Neural cell (in vitro differentiated cells): Measurements from ENCODE around the gene GOLGA2. TPM values are rescaled to one million over a fixed set of nuclear protein-coding genes. Genes with fewer than 3 reads are reported as not detected.

Source experiments
- H2AFZ ChIP-seq: fragments of 200-600, 300-800 bp; sonication (generic), shearing (Covaris generic); 2 replicates; pipeline ENCODE4 v1.6.0; 2014; ENCODE audit warnings: low read depth, mild to moderate bottlenecking, antibody characterized with exemption, low read length, moderate library complexity
- H3F3A ChIP-seq: fragments of 200-600 bp; shearing (Covaris generic); 2 replicates; pipeline ENCODE4 v1.6.1; 2016; ENCODE audit warnings: mild to moderate bottlenecking, moderate library complexity, mixed read lengths, antibody characterized with exemption, low read length; ENCODE audit not compliant: insufficient read depth, poor library complexity, severe bottlenecking
- H3K27ac ChIP-seq: fragments of 200-600, 300-800 bp; sonication (generic), shearing (Covaris generic); 2 replicates; pipeline ENCODE4 v1.5.1; 2014; ENCODE audit warnings: mild to moderate bottlenecking, low read length, moderate library complexity
- H3K27me3 ChIP-seq: fragments of 300-800, 200-600 bp; sonication (generic), shearing (Covaris generic); 2 replicates; pipeline ENCODE4 v1.6.0; 2014; ENCODE audit warnings: mild to moderate bottlenecking, low read depth, low read length, moderate library complexity; ENCODE audit not compliant: insufficient read depth
- H3K36me3 ChIP-seq: fragments of 300-800, 200-600 bp; sonication (generic), shearing (Covaris generic); 2 replicates; pipeline ENCODE4 v1.5.1; 2014; ENCODE audit warnings: mild to moderate bottlenecking, antibody characterized with exemption, low read length, moderate library complexity; ENCODE audit not compliant: insufficient read depth
- H3K4me2 ChIP-seq: fragments of 300-800, 200-600 bp; sonication (generic), shearing (Covaris generic); 2 replicates; pipeline ENCODE4 v1.6.0; 2014; ENCODE audit warnings: mild to moderate bottlenecking, low read length
- H3K4me3 ChIP-seq: fragments of 300-800, 200-600 bp; sonication (generic), shearing (Covaris generic); 2 replicates; pipeline ENCODE4 v1.5.1; 2014; ENCODE audit warnings: mild to moderate bottlenecking, low read length, moderate library complexity
- H3K79me2 ChIP-seq: fragments of 200-600 bp; shearing (Covaris generic); replicated peaks from 2 replicates; pipeline ENCODE4 v1.6.0; 2014; ENCODE audit warnings: mild to moderate bottlenecking, low read length, moderate library complexity; ENCODE audit not compliant: insufficient read depth
- H3K9ac ChIP-seq: fragments of 300-800, 200-600 bp; sonication (generic), shearing (Covaris generic); 2 replicates; pipeline ENCODE4 v1.6.1; 2016; ENCODE audit warnings: mild to moderate bottlenecking, low read length, mixed read lengths
- H3K9me2 ChIP-seq: fragments of 200-600 bp; shearing (Covaris generic); 2 replicates; pipeline ENCODE4 v1.6.1; 2016; ENCODE audit warnings: mild to moderate bottlenecking, low read length, mixed read lengths; ENCODE audit not compliant: insufficient read depth
- H3K9me3 ChIP-seq: fragments of 200-600, 300-800 bp; sonication (generic), shearing (Covaris generic); 2 replicates; pipeline ENCODE4 v1.6.1; 2016; ENCODE audit warnings: mild to moderate bottlenecking, mixed run types, low read length, moderate library complexity, mixed read lengths
- H4K20me1 ChIP-seq: fragments of 200-600 bp; shearing (Covaris generic); 2 replicates; pipeline ENCODE4 v1.6.1; 2016; ENCODE audit warnings: mild to moderate bottlenecking, mixed run types; ENCODE audit not compliant: insufficient read depth
- EP300 ChIP-seq: fragments of 450-650 bp; conservative IDR thresholded peaks from 2 replicates; pipeline ENCODE4 v1.6.1; 2014; ENCODE audit warnings: antibody characterized with exemption, mild to moderate bottlenecking, moderate library complexity; ENCODE audit not compliant: poor library complexity, severe bottlenecking
- EZH2 ChIP-seq: fragments of 200-600, 300-800 bp; shearing (Covaris generic), sonication (generic); IDR thresholded peaks from 2 replicates; pipeline ENCODE4 v1.6.1; 2014; ENCODE audit warnings: antibody characterized with exemption, low read length, borderline replicate concordance, mild to moderate bottlenecking; ENCODE audit not compliant: insufficient read depth, poor library complexity, severe bottlenecking
- MXI1 ChIP-seq: fragments of 450-650 bp; conservative IDR thresholded peaks from 2 replicates; pipeline ENCODE4 v1.6.1; 2014; ENCODE audit warnings: antibody characterized with exemption, mild to moderate bottlenecking; ENCODE audit not compliant: poor library complexity, severe bottlenecking
- POLR2AphosphoS5 ChIP-seq: IDR thresholded peaks from 2 replicates; pipeline ENCODE4 v1.6.1; 2012
- RAD21 ChIP-seq: fragments of 450-650 bp; conservative IDR thresholded peaks from 2 replicates; pipeline ENCODE4 v1.6.1; 2014; ENCODE audit warnings: antibody characterized with exemption, mild to moderate bottlenecking, moderate library complexity
- SMC3 ChIP-seq: fragments of 450-650 bp; conservative IDR thresholded peaks from 2 replicates; pipeline ENCODE4 v1.6.1; 2014; ENCODE audit warnings: antibody characterized with exemption, mild to moderate bottlenecking, moderate library complexity; ENCODE audit not compliant: poor library complexity
- TAF1 ChIP-seq: IDR thresholded peaks from 2 replicates; pipeline ENCODE4 v1.6.1; 2012; ENCODE audit warnings: low read depth
- polyA plus RNA-seq: library from polyadenylated mRNA; depleted of rRNA; stranded (reverse); fragments of >200 nt; gene quantifications from 2 replicates; pipeline ENCODE4 v1.2.3, GENCODE V29; 2014
- TF ChIP-seq, protein P1 (sequence below): IDR thresholded peaks from 2 replicates; pipeline ENCODE4 v1.6.1; 2012; ENCODE audit warnings: borderline replicate concordance
- TF ChIP-seq, protein P2 (sequence below): fragments of 450-650 bp; IDR thresholded peaks from 2 replicates; pipeline ENCODE4 v1.5.1; 2014; ENCODE audit warnings: antibody characterized with exemption, mild to moderate bottlenecking, moderate library complexity; ENCODE audit not compliant: poor library complexity, severe bottlenecking

The GOLGA2 gene
- polyA plus RNA-seq, 1 donor from 2014 or later: 46.3 TPM

DNA sequence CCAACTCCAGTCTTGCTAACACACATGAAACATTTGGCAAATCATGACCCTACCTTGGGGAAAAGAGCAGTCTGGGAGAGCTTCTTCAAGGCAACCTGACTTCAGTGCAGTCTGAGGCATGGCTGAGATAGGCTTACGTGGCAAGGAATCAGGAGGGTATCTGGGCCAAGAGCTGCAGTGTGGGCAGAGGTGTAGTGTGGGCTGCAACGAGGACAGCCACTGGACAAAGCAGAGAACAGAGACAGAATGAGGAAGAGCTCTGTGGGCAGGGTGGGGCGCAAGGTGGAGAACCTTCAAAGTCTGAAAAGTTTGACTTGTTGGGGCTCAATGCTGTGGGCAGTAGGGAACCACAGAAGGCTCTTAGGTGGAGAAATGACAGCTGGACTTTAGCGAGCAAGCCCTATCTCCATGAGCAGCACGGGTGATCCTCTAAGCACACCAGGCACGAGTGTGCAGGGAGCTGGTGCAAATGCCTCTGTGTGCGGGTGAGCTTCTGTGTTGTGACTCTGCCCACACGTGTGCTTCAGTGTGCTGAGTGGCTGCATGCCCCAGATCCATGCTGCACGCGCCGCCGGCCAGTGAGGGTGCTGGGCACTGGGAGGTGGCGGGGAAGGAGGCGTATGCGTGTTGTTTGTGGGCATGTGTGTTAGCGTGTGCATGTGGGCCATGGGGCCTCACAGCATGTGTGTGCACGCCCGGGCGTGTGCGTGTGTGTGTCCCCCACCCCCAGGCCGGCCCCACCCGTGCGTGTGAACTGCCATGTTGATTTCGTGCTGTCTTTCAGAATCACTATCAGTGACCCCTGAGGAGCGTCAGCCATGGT lies 23.3 kb downstream of the GOLGA2 start:
- Histone ChIP-seq H3K27ac (no peak overlapping the region), H2AFZ (no peak overlapping the region), H4K20me1 (no peaks in the 10 kb centered on the region)

DNA sequence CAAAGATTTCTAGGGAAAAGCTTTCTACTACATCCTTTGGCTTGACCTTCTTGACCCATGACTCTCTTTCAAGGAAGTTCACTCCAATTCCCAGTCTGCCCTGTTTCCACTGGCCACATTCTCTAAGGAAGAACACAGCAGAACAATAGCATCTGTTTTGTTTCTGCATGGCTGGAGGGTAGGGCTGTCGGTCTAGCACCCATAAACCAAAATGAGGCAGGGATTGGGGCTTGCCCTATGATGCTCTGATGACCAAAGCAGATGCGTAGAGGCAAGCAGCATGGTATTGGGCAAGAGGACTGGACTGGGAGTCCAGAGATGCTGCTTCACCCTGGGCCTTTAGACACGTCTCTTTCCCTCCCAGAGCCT lies 24.1 kb downstream of the GOLGA2 start:
- no peaks in the 10 kb centered on the region for H3K9me2 ChIP-seq
- no peaks in the 10 kb centered on the region for H3K36me3 ChIP-seq
- H3K27ac ChIP-seq: no peak overlapping the region
- TF ChIP-seq POLR2AphosphoS5: no peak
- no peak for TF ChIP-seq RAD21
- TF ChIP-seq SMC3: no peak
- TF ChIP-seq EZH2: no peak
- TF ChIP-seq MXI1: no peak
- no peak for TF ChIP-seq EP300
- TF ChIP-seq, protein P1, sequence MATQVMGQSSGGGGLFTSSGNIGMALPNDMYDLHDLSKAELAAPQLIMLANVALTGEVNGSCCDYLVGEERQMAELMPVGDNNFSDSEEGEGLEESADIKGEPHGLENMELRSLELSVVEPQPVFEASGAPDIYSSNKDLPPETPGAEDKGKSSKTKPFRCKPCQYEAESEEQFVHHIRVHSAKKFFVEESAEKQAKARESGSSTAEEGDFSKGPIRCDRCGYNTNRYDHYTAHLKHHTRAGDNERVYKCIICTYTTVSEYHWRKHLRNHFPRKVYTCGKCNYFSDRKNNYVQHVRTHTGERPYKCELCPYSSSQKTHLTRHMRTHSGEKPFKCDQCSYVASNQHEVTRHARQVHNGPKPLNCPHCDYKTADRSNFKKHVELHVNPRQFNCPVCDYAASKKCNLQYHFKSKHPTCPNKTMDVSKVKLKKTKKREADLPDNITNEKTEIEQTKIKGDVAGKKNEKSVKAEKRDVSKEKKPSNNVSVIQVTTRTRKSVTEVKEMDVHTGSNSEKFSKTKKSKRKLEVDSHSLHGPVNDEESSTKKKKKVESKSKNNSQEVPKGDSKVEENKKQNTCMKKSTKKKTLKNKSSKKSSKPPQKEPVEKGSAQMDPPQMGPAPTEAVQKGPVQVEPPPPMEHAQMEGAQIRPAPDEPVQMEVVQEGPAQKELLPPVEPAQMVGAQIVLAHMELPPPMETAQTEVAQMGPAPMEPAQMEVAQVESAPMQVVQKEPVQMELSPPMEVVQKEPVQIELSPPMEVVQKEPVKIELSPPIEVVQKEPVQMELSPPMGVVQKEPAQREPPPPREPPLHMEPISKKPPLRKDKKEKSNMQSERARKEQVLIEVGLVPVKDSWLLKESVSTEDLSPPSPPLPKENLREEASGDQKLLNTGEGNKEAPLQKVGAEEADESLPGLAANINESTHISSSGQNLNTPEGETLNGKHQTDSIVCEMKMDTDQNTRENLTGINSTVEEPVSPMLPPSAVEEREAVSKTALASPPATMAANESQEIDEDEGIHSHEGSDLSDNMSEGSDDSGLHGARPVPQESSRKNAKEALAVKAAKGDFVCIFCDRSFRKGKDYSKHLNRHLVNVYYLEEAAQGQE: no peak
- no peak for TF ChIP-seq TAF1
- TF ChIP-seq, protein P2, sequence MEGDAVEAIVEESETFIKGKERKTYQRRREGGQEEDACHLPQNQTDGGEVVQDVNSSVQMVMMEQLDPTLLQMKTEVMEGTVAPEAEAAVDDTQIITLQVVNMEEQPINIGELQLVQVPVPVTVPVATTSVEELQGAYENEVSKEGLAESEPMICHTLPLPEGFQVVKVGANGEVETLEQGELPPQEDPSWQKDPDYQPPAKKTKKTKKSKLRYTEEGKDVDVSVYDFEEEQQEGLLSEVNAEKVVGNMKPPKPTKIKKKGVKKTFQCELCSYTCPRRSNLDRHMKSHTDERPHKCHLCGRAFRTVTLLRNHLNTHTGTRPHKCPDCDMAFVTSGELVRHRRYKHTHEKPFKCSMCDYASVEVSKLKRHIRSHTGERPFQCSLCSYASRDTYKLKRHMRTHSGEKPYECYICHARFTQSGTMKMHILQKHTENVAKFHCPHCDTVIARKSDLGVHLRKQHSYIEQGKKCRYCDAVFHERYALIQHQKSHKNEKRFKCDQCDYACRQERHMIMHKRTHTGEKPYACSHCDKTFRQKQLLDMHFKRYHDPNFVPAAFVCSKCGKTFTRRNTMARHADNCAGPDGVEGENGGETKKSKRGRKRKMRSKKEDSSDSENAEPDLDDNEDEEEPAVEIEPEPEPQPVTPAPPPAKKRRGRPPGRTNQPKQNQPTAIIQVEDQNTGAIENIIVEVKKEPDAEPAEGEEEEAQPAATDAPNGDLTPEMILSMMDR: no peak
- H3F3A ChIP-seq: no peaks in the 10 kb centered on the region
- no peak overlapping the region for H3K4me3 ChIP-seq
- H3K27me3 ChIP-seq: no peaks in the 10 kb centered on the region
- H3K4me2 ChIP-seq: no peak overlapping the region
- H3K9me3 ChIP-seq: no peaks in the 10 kb centered on the region
- no peak overlapping the region for H2AFZ ChIP-seq
- H3K9ac ChIP-seq: no peak overlapping the region
- H4K20me1 ChIP-seq: no peaks in the 10 kb centered on the region
- no peaks in the 10 kb centered on the region for H3K79me2 ChIP-seq

More for the DNA sequence above, 23.3 kb downstream of the GOLGA2 start:
- H3K4me2 ChIP-seq: no peak overlapping the region
- no peak overlapping the region for H3K4me3 ChIP-seq
- no peaks in the 10 kb centered on the region for H3K27me3 ChIP-seq
- no peaks in the 10 kb centered on the region for H3K9me2 ChIP-seq
- no peaks in the 10 kb centered on the region for H3K79me2 ChIP-seq
- H3F3A ChIP-seq: no peaks in the 10 kb centered on the region
- H3K9me3 ChIP-seq: no peaks in the 10 kb centered on the region
- no peak overlapping the region for H3K9ac ChIP-seq
- no peak for TF ChIP-seq POLR2AphosphoS5
- TF ChIP-seq EZH2: no peak
- TF ChIP-seq EP300: no peak
- TF ChIP-seq MXI1: no peak
- TF ChIP-seq, protein P1: no peak
- no peak for TF ChIP-seq TAF1
- no peak for TF ChIP-seq RAD21
- no peak for TF ChIP-seq SMC3
- TF ChIP-seq, protein P2: no peak
- H3K36me3 ChIP-seq: no peaks in the 10 kb centered on the region
